Esophagus (tissue), 2 donors: ENCODE data around the gene ATF2. TPM values are rescaled to one million over a fixed set of nuclear protein-coding genes. Genes with fewer than 3 reads are reported as not detected.
A peak's percentile ranks its signal among the peaks of the same experiment; 100 is the strongest.

Experiments
- H3K27ac ChIP-seq, 2 donors: one replicate each; pipeline ENCODE4 v1.5.1; 2013; ENCODE audit warnings: low read depth in 2 of 2, mild to moderate bottlenecking in 2 of 2, inconsistent platforms in 1 of 2, low read length in 1 of 2, moderate library complexity in 1 of 2
- H3K27me3 ChIP-seq, 2 donors: one replicate each; pipeline ENCODE4 v1.6.1; 2013; ENCODE audit warnings: low read length in 2 of 2, control low read depth in 1 of 2, mild to moderate bottlenecking in 1 of 2; ENCODE audit not compliant: insufficient read depth in 2 of 2, control insufficient read depth in 1 of 2
- H3K36me3 ChIP-seq, 2 donors: one replicate each; pipeline ENCODE4 v1.6.1; 2013; ENCODE audit warnings: low read length in 1 of 2; ENCODE audit not compliant: control insufficient read depth in 2 of 2, insufficient read depth in 2 of 2
- H3K4me1 ChIP-seq, 2 donors: one replicate each; pipeline ENCODE4 v1.6.1; 2013; ENCODE audit warnings: low read length in 1 of 2; ENCODE audit not compliant: control insufficient read depth in 2 of 2, insufficient read depth in 2 of 2
- H3K4me3 ChIP-seq, 2 donors: one replicate each; pipeline ENCODE4 v1.5.1; 2013; ENCODE audit warnings: low read length in 2 of 2, mild to moderate bottlenecking in 2 of 2, low read depth in 1 of 2, moderate library complexity in 1 of 2
- H3K9me3 ChIP-seq, 2 donors: one replicate each; pipeline ENCODE4 v1.6.1; 2013; ENCODE audit warnings: mild to moderate bottlenecking in 2 of 2, low read depth in 1 of 2, low read length in 1 of 2, moderate library complexity in 1 of 2; ENCODE audit not compliant: control insufficient read depth in 2 of 2, insufficient read depth in 1 of 2
- WGBS, 2 donors: extraction: QIAGEN DNeasy Blood & Tissue Kit; methylation state at CpG; one replicate each; pipeline ENCODE4 v1.1.7; 2013; 5-methylcytosine and 5-hydroxymethylcytosine counted together
- polyA plus RNA-seq, 2 donors: library from polyadenylated mRNA; stranded (reverse); fragments of 200-250 nt; gene quantifications; one replicate each; pipeline ENCODE4 v1.2.3, GENCODE V29; 2013
- donor health status: healthy with polysubstance abuse.
- donor health status: Bipolar disorder and iron deficiency.

Gene ATF2, protein sequence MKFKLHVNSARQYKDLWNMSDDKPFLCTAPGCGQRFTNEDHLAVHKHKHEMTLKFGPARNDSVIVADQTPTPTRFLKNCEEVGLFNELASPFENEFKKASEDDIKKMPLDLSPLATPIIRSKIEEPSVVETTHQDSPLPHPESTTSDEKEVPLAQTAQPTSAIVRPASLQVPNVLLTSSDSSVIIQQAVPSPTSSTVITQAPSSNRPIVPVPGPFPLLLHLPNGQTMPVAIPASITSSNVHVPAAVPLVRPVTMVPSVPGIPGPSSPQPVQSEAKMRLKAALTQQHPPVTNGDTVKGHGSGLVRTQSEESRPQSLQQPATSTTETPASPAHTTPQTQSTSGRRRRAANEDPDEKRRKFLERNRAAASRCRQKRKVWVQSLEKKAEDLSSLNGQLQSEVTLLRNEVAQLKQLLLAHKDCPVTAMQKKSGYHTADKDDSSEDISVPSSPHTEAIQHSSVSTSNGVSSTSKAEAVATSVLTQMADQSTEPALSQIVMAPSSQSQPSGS
- 1 to 10 TPM; 6.8 to 8.1 TPM for polyA plus RNA-seq

DNA sequence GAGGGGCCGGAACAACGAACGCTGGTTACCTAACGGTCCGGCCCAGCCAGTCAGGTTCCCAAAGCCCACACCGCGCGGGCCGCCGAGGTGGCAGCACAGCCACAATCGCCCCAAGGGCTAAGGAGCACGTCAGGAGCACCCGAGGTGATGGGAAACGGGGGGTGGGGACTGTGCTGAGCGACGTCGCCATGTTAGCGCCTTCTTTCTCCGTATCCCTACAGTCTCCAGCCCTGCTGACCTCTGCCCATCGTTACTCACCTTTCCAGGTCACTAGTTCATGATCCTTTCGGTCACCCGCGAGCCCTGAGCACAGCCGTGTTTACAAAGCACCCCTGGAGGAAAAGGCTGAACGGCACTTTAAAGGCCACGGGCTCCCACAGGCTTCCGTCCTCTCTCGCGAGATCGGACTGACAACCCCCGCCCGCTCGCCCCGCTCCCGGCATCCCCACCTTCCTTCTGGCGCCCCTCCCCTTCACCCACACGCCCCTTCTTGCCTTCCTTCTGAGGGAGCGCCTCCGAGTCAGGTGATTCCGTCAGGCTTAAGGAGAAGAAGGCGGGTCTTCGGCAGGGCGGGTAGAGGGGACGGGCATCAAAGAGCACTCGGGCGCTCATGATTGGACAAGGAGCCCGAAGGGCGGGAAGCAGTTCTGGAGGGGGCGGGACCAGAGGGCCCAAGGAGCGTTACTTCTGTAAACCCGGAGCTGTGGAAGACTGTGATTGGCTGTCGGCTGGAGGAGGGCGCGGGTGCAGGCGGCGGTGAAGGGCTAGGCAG, at the start of gene ATF2:
TSS of gene ATF2 (minus strand) at position 412 of the 772 bp plus-strand sequence. CDS start 31,760 bp downstream, outside the sequence.
- H3K9me3 ChIP-seq: no peaks in the 10 kb centered on the region
- no peaks in the 10 kb centered on the region for H3K4me1 ChIP-seq
- peak within 1 kb of the TSS; percentile 86 to 97 for H3K4me3 ChIP-seq
- H3K27me3 ChIP-seq: no peaks in the 10 kb centered on the region
- H3K27ac ChIP-seq: peak within 1 kb of the TSS; percentile 90 to 98
- no peaks in the 10 kb centered on the region for H3K36me3 ChIP-seq
- 0% methylated on average over 54 to 56 of the region's 56 CpGs for WGBS, 2 donors

DNA sequence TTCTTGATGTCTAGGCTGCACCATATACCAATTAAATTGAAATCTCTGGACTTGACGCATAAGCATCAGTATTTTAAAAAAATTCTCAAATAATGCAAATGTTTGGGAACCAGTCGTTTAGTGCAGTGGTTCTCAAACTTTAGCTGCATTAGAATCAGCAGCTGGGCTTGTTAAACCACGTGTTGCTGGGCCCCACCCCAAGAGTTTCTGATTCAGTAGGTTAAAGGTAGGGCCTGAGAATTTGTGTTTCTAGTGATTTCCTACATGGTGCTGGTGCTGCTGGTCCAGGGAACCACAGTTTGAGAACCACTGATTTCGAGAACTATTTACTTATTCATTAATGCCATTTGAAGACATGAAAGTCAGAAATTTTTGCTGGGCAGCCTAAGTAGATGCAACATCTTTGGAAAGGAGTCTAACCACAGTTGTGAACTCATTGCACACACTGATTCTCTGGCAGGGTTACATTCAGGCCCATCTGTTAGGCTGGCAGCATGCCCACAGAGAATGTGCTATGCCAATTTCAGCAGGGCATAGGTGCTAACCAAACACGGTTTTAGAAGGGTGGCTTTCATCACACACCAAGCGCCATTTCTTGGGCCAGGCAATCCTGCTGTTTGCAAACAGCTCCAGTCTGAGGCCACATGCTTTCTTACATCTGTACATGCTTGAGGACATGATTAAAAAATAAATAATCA, 39.9 kb upstream of the ATF2 start:
- H3K27me3 ChIP-seq: no peaks in the 10 kb centered on the region
- H3K9me3 ChIP-seq: no peaks in the 10 kb centered on the region
- H3K4me3 ChIP-seq: no peak overlapping the region
- no peaks in the 10 kb centered on the region for H3K4me1 ChIP-seq
- WGBS, 2 donors: 63 to 70% methylated on average over 6 of the region's 6 CpGs
- H3K27ac ChIP-seq: no peak overlapping the region
- no peaks in the 10 kb centered on the region for H3K36me3 ChIP-seq

DNA sequence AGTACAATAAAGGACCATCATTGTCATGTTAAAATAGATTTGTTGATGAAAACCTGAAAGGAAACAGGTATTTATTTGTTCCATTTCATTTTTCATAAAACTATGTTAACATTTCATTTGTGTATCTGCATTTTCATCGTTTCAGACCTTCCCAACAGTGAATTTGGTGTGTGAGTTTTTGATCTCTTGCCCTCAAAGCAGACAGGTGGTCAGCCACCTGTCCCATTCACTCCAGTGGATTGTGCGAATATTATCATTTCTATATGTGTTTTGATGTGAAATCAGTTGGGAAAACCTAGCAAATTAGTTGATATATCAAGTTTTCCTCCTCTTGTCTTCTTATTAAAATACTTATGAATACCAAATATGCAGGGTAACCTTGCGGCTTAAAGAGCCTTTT, 38.9 kb upstream of the ATF2 start:
- Histone ChIP-seq H3K27me3 (no peaks in the 10 kb centered on the region), H3K9me3 (no peaks in the 10 kb centered on the region), H3K4me3 (no peak overlapping the region), H3K27ac (no peak overlapping the region), H3K4me1 (no peaks in the 10 kb centered on the region), H3K36me3 (no peaks in the 10 kb centered on the region)
- WGBS, 2 donors: 83 to 86% methylated on average over 3 of the region's 3 CpGs

DNA sequence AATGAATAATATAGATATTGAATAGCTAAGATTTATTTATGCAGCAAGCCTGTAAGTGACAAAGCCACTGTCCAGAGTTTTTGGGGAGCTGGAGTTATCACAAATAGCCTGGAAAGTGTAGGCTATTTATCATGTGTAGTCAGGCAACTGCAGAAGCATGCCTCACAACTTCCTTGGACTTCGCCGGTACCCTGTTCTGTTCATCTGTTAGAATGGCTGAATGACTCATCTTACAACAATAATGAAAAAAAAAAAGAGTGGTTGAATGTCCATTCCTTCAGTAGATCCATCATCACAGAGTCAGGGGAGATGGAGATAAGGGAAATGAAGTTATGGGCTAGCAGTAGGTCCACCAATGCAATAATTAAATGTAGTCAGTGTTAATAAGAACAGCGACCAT, 37.5 kb upstream of the ATF2 start:
- H3K27ac ChIP-seq: no peak overlapping the region
- no peaks in the 10 kb centered on the region for H3K4me1 ChIP-seq
- H3K36me3 ChIP-seq: no peaks in the 10 kb centered on the region
- H3K4me3 ChIP-seq: no peak overlapping the region
- 78 to 85% methylated on average over 3 of the region's 3 CpGs for WGBS, 2 donors
- no peaks in the 10 kb centered on the region for H3K9me3 ChIP-seq
- no peaks in the 10 kb centered on the region for H3K27me3 ChIP-seq

DNA sequence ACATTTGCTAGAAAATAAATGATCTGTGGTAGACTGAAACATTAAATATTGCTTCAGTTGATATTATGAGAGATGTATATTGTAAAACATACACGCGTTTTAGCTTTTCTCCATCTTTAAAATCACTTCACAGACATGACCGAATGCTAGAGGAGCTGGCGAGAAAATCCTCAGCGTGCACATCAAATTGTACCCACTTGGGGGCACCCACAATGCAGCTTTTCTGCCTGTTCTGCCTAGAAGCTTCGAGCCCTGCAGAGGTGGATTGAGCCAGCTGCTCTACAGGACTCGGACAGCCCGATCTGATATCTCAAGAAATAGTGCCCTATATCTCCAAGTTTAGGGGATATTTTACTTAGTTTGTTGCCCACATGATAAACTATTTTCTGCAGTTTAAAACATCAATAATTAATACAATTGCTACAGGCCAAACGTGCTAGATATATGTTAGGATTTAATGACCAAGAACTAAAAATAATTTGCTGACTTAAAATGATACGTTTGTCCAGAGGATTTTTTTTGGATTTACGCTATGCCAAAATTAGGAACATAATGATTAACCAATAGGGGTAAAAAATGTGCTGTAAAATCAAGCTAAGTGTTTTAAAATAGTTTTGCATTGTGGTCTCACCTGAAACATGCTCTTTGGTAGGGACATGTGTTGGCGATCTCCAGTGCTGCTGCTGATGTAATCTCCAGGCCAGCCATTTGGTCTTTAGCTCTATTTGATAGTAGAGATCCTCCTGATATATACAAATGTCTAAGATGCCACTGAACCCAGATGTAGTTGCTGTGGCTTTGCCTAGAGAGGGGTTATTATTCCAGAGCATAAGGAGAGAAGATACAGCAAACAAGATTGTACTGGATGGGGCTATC, 35.9 kb upstream of the ATF2 start:
- H3K36me3 ChIP-seq: no peaks in the 10 kb centered on the region
- H3K4me3 ChIP-seq: no peak overlapping the region
- H3K9me3 ChIP-seq: no peaks in the 10 kb centered on the region
- H3K27ac ChIP-seq: no peak overlapping the region
- no peaks in the 10 kb centered on the region for H3K4me1 ChIP-seq
- no peaks in the 10 kb centered on the region for H3K27me3 ChIP-seq
- 39 to 42% methylated on average over 12 of the region's 12 CpGs for whole genome bisulfite sequencing, 2 donors

DNA sequence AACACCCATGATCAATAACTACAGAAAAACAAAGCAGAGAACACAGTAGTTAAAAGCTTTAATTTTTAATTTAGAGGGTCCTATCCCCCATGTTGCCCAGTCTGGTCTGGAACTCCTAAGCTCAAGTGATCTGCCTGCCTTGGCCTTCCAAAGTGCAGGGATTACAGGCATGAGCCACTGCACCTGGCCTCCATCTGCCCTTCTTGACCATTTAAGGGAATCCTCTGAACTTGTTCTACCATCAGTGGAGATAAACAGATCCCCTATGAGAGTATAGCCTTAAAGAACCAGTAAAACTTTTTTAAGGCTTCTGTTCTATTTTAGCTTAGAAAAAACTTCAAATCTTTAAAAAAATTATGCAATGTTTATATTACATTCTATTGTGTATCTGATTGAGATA, 27.0 kb upstream of the ATF2 start:
- Histone ChIP-seq H3K9me3 (no peaks in the 10 kb centered on the region), H3K27me3 (no peaks in the 10 kb centered on the region), H3K4me3 (no peak overlapping the region), H3K4me1 (no peaks in the 10 kb centered on the region), H3K36me3 (no peaks in the 10 kb centered on the region), H3K27ac (no peak overlapping the region)

DNA sequence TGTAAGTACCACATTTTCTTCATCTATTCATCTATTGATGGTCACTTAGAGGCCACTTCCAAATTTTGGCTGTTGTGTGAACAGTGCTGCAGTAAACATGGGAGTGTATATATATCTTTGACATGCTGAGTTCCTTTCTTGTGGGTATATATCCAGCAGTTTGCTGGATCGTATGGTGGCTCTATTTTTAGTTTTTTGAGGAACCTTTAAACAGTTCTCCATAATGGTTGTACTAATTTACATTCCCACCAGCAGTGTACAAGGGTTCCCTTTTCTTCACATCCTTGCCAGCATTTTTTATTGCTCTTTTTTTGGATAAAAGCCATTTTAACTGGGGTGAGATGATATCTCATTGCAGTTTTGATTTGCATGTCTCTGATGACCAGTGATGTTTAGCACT, 20.8 kb upstream of the ATF2 start:
- Histone ChIP-seq H3K36me3 (no peaks in the 10 kb centered on the region), H3K27me3 (no peaks in the 10 kb centered on the region), H3K4me1 (no peaks in the 10 kb centered on the region), H3K27ac (no peak overlapping the region), H3K9me3 (no peaks in the 10 kb centered on the region), H3K4me3 (no peak overlapping the region)
- 57 to 61% methylated on average over 1 of the region's 1 CpG for WGBS, 2 donors

DNA sequence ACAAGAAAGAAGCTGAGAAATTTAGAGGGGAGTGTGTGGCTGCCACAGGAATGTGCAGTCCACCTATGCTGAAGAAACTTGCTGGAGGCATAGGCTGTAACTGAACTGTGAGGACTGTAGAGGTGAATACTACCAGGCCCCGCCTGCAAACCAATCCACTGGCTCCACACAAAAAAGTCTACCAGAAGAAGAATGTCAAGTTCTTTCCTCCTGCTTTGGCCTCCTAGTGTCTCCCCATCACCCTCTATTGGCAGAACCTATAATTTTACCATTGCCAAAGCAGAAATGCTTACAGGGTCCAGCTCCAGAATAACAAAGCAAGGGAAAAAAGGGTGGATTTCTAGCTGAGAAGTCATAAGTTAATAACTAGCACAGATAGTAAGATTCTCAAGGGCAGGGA, 19.4 kb upstream of the ATF2 start:
- Histone ChIP-seq H3K9me3 (no peaks in the 10 kb centered on the region), H3K27me3 (no peaks in the 10 kb centered on the region), H3K4me1 (no peaks in the 10 kb centered on the region), H3K4me3 (no peak overlapping the region), H3K27ac (no peak overlapping the region), H3K36me3 (no peaks in the 10 kb centered on the region)
- WGBS, 2 donors: 88 to 100% methylated on average over 1 of the region's 1 CpG

DNA sequence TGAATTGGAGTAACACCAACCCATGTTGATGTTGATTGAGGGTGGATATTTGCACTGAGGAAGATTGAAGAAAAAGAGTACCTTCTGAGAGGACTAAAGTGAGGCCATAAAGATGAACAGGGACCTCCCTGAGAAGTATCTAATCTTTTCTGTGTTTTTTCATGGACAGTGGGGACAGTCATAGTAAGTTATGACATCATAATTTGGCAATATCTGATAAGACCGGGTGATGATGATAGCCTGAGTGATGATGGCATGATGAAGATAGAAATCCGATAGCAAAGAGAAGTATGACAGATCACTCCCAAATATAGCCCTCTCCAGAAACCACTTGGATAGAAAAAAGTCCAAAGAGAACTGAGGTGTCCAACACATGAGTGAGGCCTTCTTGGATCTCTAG, 15.7 kb upstream of the ATF2 start:
- H3K9me3 ChIP-seq: no peaks in the 10 kb centered on the region
- no peaks in the 10 kb centered on the region for H3K27me3 ChIP-seq
- no peak overlapping the region for H3K27ac ChIP-seq
- no peaks in the 10 kb centered on the region for H3K4me1 ChIP-seq
- peaks cover 3 to 5% of the 10 kb centered on the region in 2 donors for H3K36me3 ChIP-seq
- 87 to 95% methylated on average over 2 of the region's 2 CpGs for WGBS, 2 donors
- no peak overlapping the region for H3K4me3 ChIP-seq
